Stimulated activated CD8-positive, alpha-beta memory T cell treated with anti-CD3 and anti-CD28 coated beads, Interleukin-12 subunit alpha, Interleukin-12 subunit beta, amount 100 ng/mL, for 4 hours (primary cell): ENCODE results near the gene GNAS.
A peak's percentile ranks its signal among the peaks of the same experiment; 100 is the strongest.
"Not testable (repeated sequence)": the region's sequence is repeated elsewhere in the genome, so short reads cannot be mapped to it uniquely, and the experiment has no call there.

Source experiments
- DNase-seq: peaks from one replicate; pipeline ENCODE4 v3.0.0-alpha.2; 2020; ENCODE audit warnings: low read depth

The GNAS gene

DNA sequence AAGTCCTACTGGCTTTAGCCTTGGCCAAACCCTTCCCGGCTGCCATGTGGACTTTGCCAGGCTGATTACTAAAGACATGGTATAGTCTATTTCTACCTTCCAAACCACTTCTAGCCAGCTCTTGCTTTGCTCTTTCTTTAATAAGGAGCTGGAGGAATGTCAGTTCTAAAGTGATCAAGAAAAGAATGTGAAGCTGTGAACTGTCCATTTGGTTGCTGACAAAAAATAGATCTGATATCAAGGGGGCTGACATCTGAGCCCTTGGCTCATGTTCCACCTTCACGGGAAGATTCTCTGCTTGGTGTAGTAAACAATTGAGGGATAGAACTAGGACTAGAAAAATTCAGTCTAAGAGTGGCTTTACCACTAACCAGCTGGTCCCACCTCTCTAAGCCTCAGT is 24.4 kb upstream of the GNAS start:
- DNase-seq: no peak

DNA sequence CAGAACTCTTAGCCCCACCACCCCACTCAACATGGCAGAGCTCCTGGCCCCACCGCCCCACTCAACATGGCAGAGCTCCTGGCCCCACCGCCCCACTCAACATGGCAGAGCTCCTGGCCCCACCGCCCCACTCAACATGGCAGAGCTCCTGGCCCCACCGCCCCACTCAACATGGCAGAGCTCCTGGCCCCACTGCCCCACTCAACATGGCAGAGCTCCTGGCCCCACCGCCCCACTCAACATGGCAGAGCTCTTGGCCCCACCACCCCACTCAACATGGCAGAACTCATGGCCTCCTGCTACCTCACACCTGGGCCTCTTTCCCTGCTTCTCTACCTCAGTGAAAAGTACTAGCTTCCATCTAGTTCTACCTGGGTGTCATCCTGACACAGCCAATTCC is 23.7 kb upstream of the GNAS start:
- not testable (repeated sequence) for DNase-seq

DNA sequence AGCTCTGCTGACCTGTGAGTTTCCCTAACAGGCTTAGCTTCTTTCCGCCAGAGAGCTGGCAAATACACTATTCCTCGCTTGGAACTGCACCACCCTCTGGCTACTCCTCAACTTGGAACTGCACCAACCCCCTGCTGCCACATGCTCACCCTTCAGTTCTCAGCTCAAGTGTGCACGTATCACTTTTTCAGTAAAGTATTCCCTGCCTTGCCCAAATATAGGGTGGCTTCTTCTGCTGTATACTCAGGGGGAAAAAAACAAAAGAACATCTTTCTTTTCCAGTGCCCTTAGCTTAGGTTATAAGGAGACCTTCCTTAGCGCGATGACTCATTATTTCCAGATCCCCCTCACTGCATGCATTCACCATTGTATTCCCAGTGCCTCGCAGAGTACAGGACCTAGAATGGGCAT is 23.0 kb upstream of the GNAS start:
- no peak for DNase-seq

DNA sequence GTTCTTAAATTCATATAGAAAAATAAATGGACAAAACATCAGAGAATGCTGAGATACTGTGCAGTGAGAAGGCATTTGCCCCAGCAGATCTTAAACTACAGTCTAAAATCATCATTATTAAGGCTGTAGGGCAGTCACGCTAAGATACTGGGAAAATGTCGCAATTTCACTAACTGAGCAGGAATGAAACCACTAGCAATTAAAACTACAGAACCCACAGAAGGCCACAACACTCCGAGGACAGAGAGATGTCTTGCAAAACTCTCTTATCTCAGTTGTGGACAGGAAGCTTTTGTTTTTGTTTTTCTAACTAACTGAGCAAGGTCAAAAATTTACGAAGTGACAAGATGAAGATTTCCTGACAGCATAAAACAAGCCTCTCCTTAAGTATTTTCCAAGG is 20.1 kb upstream of the GNAS start:
- DNase-seq: no peak

DNA sequence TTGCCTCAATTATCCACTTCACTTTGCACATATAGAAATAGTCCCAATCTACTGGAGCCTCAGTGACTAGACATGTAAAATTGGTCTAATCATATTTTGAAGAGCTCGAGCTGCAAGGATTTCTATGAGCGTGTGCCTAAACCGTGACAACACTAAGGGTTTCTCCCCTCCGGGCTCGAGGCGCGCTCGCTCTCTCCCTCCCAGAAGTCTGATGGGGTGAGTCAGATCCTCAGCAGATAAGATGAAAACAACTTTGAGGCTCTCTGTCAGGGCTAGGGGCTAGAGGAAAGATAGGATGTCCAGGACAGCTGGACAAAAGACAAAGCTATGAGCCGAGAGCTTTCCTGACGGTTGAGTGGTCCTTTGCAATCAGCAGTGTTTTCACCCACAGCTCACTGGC is 18.6 kb upstream of the GNAS start:
- no peak for DNase-seq

DNA sequence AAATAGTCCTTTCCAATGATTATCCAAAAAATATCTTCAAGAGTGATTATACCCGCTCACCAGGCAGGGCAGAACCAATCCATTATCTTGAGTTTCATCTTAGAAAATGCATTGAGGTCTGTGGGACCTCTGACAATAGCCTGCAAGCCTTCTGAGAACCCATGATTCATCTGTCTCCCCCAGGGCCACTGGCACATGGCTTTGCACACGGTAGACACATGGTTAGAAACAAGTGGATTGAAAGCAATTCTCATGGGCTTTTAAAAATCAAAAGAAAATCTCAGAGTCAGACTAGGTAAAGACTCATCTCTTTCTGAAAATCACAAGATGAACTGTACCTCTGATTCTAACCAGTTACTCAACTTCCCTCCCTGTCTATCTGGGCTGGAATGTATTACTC is 17.3 kb upstream of the GNAS start:
- no peak for DNase-seq

DNA sequence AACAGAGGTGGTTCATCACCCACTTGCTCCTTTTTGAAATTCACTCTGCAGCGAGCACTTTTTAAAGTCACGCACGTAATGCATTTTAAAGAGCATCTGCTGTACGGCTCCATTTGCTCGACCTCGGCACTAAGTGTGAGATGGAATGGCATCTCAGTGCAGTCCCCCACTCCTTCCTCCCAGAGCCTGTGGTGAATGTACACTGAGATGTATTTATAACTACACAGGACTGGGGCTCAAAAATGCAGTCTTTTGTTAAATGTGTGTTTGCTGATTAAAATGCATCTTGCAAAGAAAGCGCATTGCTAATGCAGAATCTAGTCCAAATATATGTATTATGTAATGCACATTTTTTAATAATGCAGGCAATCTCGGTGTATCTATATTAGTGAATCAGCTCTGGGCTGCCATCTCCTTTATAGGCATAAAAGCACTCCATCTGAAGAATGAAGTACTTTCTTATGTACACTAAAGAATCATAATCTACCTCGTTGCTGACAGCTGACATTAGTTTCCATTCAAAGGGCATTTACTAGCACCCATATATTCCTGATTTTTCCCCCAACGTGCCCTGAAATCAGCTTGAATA is 15.8 kb upstream of the GNAS start:
- DNase-seq: no peak

DNA sequence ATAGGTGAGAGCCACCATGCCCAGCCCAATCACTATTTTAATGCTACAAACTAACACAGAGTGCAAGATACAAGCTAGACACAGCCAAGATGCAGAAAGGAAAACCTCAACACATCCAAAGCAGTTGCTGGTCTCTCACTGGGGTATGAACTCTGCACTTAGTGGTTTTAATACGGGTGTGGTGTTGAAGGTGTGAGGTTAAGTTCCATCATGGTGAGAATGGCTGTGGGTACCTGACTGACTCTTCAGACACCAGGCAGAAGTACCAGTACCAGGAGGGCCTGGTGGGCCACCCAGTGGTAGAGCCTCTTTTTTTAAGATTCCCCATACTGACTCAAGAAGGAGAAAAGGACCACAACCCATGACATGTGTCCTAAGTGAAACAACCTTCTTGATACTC is 14.8 kb upstream of the GNAS start:
- DNase-seq: no peak

DNA sequence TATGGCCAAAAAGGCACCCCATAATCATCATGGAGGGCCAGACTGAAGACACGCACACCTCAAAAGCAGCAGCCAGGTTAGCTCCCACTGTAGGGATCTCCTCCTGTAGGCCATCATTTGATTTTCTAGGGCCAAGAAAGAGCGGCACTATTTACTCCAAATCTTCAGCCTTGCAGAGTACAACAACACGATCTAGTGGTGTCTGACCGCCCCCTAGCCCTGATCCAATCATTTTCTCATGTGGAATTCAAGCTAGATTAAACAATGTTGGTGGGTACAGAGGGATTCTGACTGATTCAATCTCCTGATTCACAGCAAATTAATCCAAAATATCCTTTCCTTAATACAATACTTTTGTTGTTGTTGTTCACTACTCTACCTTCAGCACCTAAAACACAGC is 14.3 kb upstream of the GNAS start:
- DNase-seq: no peak

DNA sequence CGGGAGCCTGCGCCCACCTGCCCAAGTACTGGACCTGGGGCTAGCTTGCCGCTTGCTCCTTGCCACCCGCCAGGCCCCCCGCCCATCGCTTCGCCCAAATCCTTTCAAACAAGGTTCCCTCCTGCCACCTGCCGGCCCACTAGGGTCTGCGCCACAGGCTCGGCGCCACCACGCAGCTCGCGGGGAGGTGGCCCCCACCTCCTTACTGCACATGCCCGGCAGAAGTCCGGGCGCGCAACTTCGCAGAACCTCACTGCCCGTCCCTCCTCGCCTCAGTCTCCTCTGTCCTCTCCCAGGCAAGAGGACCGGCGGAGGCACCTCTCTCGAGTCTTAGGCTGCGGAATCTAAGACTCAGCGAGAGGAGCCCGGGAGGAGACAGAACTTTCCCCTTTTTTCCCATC is 13.0 kb upstream of the GNAS start:
- no peak for DNase-seq

DNA sequence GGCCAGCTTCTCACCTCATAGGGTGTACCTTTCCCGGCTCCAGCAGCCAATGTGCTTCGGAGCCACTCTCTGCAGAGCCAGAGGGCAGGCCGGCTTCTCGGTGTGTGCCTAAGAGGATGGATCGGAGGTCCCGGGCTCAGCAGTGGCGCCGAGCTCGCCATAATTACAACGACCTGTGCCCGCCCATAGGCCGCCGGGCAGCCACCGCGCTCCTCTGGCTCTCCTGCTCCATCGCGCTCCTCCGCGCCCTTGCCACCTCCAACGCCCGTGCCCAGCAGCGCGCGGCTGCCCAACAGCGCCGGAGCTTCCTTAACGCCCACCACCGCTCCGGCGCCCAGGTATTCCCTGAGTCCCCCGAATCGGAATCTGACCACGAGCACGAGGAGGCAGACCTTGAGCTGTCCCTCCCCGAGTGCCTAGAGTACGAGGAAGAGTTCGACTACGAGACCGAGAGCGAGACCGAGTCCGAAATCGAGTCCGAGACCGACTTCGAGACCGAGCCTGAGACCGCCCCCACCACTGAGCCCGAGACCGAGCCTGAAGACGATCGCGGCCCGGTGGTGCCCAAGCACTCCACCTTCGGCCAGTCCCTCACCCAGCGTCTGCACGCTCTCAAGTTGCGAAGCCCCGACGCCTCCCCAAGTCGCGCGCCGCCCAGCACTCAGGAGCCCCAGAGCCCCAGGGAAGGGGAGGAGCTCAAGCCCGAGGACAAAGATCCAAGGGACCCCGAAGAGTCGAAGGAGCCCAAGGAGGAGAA is 12.3 kb upstream of the GNAS start:
- DNase-seq: no peak

DNA sequence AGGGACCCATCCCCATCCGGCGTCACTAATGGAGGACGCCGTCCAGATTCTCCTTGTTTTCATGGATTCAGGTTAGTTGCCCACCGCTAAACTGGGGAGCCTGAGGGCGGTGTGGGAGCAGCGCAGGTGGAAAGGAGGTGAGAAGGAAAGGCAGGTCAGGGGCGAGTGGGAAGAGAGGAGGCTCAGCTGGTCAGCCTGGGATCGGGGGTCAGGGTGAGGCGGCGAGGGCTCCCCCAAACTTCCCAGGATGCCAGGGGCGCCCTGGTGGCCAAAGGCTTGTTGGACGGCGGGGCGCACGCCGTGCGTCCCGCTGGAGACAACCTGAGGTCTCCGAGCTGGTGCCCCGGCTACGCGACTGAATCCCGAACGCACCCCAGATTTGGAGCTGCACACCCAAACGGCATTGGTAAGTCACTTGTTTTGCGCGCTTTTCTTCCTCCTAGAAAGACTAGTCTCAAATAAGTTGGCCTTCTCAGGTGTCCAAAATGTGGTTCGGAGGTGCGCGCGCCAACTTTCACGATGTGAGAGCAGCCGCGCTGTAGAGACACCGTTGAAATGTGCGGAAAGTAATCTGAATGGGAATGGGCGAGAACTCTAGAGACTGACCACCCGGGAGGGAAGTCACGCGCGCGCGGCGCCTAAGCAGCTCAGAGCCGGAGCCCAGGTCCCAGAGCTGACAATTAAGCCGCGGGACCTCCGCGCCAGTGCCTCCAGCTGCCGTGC is 11.5 kb upstream of the GNAS start:
- DNase-seq: no peak

DNA sequence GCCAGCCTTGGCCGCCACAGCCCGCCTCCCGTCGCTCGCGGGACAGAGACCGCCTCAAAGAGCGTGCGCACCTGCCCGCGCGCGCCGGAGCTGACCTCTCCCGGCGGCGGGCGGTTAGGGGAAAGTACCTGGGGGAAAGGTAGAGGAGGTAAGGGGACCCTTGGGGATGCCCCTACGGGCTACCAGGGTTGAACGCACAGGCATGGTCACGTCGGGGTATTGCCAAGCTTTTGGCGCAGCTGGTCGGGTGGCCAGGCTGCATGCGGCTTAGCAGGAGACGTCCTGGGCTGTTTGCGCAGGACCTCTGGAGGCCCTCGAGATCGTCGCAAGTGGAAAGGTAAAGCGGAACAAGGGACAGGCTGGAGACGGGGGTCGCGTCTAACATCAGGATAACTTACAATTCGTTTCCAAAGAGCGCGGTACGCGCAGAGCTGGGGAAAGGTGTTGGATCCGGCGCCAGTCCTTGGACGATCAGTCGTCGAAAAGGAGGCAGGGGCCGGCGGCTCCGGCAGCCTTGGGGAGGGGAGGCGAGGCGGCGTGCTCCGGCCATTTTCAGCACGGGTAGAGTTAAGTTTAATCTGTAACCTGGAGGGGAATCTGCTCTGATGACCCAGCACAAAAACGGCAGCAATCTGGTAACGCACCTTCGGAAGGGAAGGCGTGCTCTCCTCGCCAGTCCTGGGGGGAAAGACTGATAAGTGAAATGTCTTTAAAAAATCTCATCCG is 10.8 kb upstream of the GNAS start:
- DNase-seq: no peak

DNA sequence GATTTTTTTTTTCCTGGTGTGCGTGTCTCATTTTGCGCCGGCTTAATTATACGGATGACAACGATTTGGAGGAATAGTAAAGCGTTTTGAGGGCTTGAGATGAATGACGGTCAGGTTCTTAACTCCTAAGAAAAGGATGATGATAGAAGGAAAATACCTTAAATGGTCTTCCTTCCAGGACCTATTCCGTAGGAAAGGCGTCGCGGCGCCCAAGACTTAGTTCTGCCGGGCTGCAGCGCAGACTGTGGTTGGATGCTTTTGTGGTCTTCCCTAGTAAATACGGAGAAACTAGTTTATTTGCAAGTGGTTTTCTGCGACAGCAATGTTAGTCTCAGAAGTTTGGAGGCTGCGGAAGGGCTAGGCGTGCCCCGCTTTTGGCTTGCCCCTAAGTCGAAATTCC is 10.2 kb upstream of the GNAS start:
- DNase-seq: no peak

DNA sequence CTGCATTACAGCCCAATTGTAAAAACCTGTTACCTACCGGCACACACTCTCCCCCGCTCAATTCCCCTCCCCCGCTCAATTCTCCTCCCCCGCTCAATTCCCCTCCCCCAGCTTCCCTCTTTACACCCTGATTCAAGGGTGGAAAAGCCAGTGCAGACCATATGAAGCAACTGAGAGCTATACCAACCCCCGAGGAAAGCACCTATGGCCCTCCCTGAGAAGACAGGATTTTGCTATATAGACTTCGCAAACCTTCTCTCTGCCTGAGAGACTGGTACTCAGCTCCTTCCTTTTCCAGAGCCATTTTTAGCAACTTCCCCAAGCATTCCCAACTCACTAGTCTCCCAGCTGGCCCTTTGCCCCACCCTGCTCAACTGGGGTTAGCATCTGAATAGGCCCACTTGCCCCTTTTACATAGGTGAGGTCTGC is 9.4 kb upstream of the GNAS start:
- no peak for DNase-seq

DNA sequence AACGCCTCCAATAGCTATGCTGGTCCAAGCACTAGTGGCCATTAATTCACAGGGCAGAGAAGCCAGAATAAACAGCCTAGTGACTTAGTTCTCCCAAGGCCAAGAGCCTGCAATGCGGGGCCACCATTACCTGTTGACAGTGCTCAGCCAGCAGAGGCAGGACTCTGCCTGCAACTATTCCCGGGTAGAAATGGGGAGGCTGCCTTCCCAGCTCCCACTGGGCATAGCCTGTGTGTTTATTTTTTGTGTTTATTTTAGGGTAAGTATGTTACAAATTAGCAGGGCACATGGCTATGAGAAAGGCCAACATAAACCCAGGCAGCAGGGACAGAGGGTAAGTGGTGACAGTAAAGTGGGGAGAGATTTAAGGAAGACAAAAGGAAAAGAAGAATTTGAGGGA is 6.8 kb upstream of the GNAS start:
- no peak for DNase-seq

DNA sequence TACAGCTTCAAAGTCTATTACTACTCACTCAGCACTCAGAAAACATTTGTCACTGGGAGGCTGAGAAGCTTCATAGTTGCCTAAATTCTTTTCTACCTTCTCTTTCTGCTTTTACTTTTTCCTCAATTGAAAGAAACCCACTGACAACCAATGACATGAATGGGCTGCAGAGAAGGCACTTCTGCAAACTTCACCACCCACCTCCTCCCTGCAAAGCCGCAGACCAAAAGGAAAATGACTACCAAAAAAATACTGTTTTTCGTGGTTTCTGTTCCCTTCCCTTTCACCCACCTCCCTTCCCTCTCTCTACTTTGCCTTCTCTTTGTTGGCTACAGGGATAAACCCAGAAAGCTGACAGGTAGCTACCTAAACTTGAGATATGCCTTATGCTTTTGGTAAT is 5.1 kb upstream of the GNAS start:
- DNase-seq: no peak

DNA sequence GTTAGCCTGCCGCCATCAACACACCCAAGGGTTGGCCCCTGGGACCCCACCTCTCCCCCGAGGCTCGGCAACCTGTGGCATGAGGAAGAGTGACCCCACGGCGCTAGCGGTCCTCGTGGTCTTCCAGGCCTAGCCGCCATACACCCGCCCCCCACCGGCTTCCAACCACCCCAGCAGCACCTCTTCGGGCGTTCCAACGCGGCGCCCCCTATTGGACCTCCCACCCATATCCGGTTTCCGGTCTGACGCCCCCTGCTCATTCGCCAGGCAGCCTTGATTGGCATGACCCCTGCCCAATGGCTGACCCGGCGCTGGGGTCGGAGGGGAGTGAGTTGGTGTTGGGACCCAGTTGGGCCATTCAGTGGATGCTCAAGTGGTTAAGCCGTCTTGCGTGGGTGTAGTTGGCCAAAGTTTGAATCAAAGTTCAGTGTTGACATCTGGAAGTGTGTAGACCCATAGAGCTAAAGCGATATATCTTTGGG is 1.8 kb upstream of the GNAS start, which contains the start of gene GNAS-AS1:
TSS of gene GNAS-AS1 (minus strand) at position 210 of the 482 bp plus-strand sequence.
- DNase-seq: peak; percentile 56

DNA sequence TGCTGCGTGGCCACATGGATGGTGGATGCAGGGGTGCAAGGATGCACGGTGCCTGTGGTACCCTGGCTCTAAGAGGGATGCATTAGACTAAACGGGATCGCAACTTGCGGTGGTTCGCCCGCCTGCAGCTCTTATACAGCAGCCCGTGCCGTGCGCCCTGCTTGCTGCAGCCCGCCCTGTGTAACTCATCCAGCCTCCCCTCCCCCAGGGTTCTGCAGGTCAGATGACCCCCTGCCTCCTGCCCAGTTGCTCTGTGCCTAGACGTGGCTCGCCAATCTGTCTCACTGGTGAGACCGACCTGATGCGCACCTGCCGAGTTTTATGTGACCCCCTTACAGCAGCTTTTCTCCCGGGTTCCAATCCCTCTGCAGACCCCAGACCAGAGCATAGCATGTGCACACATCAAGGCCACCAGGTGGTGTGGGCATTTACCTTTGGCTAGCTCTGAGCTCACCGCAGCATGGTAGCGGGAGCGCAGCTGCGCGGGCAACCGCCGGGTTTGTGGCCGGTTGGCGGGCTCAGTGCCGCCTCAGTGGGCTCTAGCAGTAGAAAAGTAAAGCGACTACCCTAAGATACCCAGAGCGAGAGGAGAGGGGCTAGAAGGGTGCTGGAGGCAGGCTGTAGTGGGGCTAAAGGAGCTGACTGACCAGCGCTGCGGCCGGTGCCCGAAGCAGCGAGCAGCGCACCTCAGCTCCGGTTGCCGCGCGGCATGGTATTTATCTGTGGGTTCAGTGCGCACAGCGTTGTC is 1.1 kb upstream of the GNAS start:
- DNase-seq: no peak

DNA sequence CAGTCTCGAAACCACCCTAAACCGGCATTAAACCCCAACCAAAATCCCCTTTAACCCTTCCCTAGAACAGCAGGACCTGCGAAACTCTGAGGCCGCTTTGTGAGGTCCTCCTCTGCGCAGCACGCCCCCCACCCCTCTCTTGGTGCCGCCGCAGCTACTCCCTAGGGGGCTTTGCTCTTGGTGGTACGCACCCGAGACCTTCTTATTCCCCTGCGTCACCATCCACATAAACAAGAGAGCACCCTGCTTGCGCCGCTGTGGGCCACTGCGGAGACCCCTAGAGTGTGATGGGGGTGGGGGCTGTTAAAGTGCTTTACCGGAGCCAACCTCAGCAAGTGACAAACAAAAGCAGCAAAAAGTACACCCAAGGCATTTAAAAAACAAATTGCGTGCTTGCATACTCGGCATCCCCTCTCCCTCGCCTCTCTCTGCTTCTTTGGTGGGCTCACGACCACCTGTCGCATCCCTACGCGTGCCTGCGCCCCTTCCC is 502 bp upstream of the GNAS start:
- no peak for DNase-seq

DNA sequence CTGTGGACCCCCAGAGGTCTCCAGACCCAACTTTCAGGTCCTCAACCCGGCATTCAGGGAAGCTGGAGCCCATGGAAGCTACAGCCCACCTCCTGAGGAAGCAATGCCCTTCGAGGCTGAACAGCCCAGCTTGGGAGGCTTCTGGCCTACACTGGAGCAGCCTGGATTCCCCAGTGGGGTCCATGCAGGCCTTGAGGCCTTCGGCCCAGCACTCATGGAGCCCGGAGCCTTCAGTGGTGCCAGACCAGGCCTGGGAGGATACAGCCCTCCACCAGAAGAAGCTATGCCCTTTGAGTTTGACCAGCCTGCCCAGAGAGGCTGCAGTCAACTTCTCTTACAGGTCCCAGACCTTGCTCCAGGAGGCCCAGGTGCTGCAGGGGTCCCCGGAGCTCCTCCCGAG is 950 bp downstream of the GNAS start:
- DNase-seq: no peak
